Gastroesophageal sphincter (tissue), 4 donors: ENCODE results near the gene KDM2B. TPM values are rescaled to one million over a fixed set of nuclear protein-coding genes. Genes with fewer than 3 reads are reported as not detected.

ENCODE experiments used
- ATAC-seq: fragments of 150-250 bp; one replicate; pipeline ENCODE4 v1.9.1; 2016; ENCODE audit warnings: mild to moderate bottlenecking, moderate library complexity
- H3K27ac ChIP-seq, 4 donors: fragments of 200-600 bp; sonication (generic) in 3 of 4; 1 replicate in 3 of 4; 2 replicates in 1 of 4; pipeline ENCODE4 v1.5.1; 2016 to 2019
- H3K27me3 ChIP-seq: fragments of 200-600 bp; sonication (generic); one replicate; pipeline ENCODE4 v1.5.1; 2019
- H3K36me3 ChIP-seq, 2 donors: fragments of 200-600 bp; sonication (generic); one replicate each; pipeline ENCODE4 v1.5.1; 2019; ENCODE audit warnings: control low read depth in 1 of 2
- H3K4me1 ChIP-seq, 3 donors: fragments of 200-600 bp; sonication (generic); 1 replicate in 2 of 3; 2 replicates in 1 of 3; pipeline ENCODE4 v1.5.1; 2016 to 2019; ENCODE audit warnings: control low read depth in 2 of 3
- H3K4me3 ChIP-seq, 2 donors: fragments of 200-600 bp; sonication (generic); one replicate each; pipeline ENCODE4 v1.5.1; 2019; ENCODE audit warnings: mild to moderate bottlenecking in 1 of 2, moderate library complexity in 1 of 2
- H3K9me3 ChIP-seq, 3 donors: fragments of 200-600 bp; sonication (generic); one replicate each; pipeline ENCODE4 v1.5.1; 2017 to 2019; ENCODE audit warnings: control low read depth in 2 of 3
- CTCF ChIP-seq, 4 experiments: fragments of 200-600 bp in 2 of 4; fragments of 450-650 bp in 2 of 4; sonication (generic) in 1 of 4; IDR thresholded peaks; one replicate each; pipeline ENCODE4 v1.5.1; 2017 to 2019; ENCODE audit warnings: antibody characterized with exemption in 4 of 4, mild to moderate bottlenecking in 2 of 4, moderate library complexity in 2 of 4
- EP300 ChIP-seq: sonication (generic); formaldehyde crosslinking; IDR thresholded peaks from one replicate; pipeline ENCODE4 v1.6.1; 2017; ENCODE audit warnings: antibody characterized with exemption, mild to moderate bottlenecking
- POLR2A ChIP-seq, 2 donors: fragments of 450-650 bp; IDR thresholded peaks; one replicate each; pipeline ENCODE4 v1.6.1; 2017; ENCODE audit warnings: antibody characterized with exemption in 2 of 2, mild to moderate bottlenecking in 2 of 2, moderate library complexity in 1 of 2
- POLR2AphosphoS5 ChIP-seq: sonication (generic); formaldehyde crosslinking; IDR thresholded peaks from one replicate; pipeline ENCODE4 v1.6.1; 2017; ENCODE audit warnings: antibody characterized with exemption
- WGBS, 2 donors: methylation state at CpG; one replicate each; pipeline ENCODE4 v1.1.5; 2018; ENCODE audit warnings: low coverage in 1 of 2; 5-methylcytosine and 5-hydroxymethylcytosine counted together
- total RNA-seq, 4 donors: library from RNA; depleted of rRNA; stranded (reverse); fragments of >200 nt; gene quantifications; one replicate each; pipeline ENCODE4 v1.1.0, GENCODE V29; 2016

The KDM2B gene
- total RNA-seq, 4 donors from 2014 or later, result 10.0 to 26.5 (median 15.0) TPM

GRCh38 chr12:121513464-121514183 is 67.2 kb downstream of the KDM2B start:
- TF ChIP-seq POLR2A (IDR thresholded peaks at IDR 0.05) (no peak), CTCF (IDR thresholded peaks at IDR 0.05) (no peak), POLR2AphosphoS5 (no peak), EP300 (no peak)
- WGBS, 2 donors, result 91 to 92% methylated on average over 9 to 11 of the region's 17 CpGs
- no peak for ATAC-seq

GRCh38 chr12:121512561-121512960 is 68.3 kb downstream of the KDM2B start:
- no peaks in the 10 kb centered on the region for H3K27me3 ChIP-seq
- H3K36me3 ChIP-seq, result peaks cover 0 to 60% of the 10 kb centered on the region in 2 donors
- no peaks in the 10 kb centered on the region for H3K4me1 ChIP-seq
- no peak for ATAC-seq
- no peak overlapping the region for H3K27ac ChIP-seq
- no peaks in the 10 kb centered on the region for H3K9me3 ChIP-seq
- TF ChIP-seq CTCF (IDR thresholded peaks at IDR 0.05), result no peak
- no peak for TF ChIP-seq POLR2AphosphoS5
- TF ChIP-seq EP300, result no peak
- TF ChIP-seq POLR2A (IDR thresholded peaks at IDR 0.05), result no peak
- 60 to 63% methylated on average over 3 to 7 of the region's 12 CpGs for WGBS, 2 donors
- no peak overlapping the region for H3K4me3 ChIP-seq

More at GRCh38 chr12:121513464-121514183, 67.2 kb downstream of the KDM2B start:
- H3K4me3 ChIP-seq, result no peak overlapping the region
- H3K27ac ChIP-seq, result no peak overlapping the region
- no peaks in the 10 kb centered on the region for H3K27me3 ChIP-seq
- H3K4me1 ChIP-seq, result peaks cover 0 to 7% (median 0%) of the 10 kb centered on the region in 3 donors
- peaks cover 0 to 50% of the 10 kb centered on the region in 2 donors for H3K36me3 ChIP-seq
- no peaks in the 10 kb centered on the region for H3K9me3 ChIP-seq

- Histone ChIP-seq H3K4me1 (no peaks in the 10 kb centered on the region), H3K36me3 (peaks cover 0 to 64% of the 10 kb centered on the region in 2 donors), H3K4me3 (no peak overlapping the region), H3K27me3 (no peaks in the 10 kb centered on the region), H3K9me3 (no peaks in the 10 kb centered on the region), H3K27ac (peak overlapping the region in 1 of 4 donors; percentile 2)
- WGBS, 2 donors, result 60 to 72% methylated on average over 1 to 6 of the region's 12 CpGs
- no peak for TF ChIP-seq CTCF (IDR thresholded peaks at IDR 0.05)
- TF ChIP-seq POLR2AphosphoS5, result no peak
- no peak for TF ChIP-seq EP300
- TF ChIP-seq POLR2A (IDR thresholded peaks at IDR 0.05), result no peak
- no peak for ATAC-seq
Observed at GRCh38 chr12:121511916-121512315, 68.9 kb downstream of the KDM2B start.

GRCh38 chr12:121509339-121509738 is 71.5 kb downstream of the KDM2B start:
- Histone ChIP-seq H3K9me3 (no peaks in the 10 kb centered on the region), H3K4me1 (no peaks in the 10 kb centered on the region), H3K27me3 (no peaks in the 10 kb centered on the region), H3K4me3 (no peak overlapping the region), H3K27ac (no peak overlapping the region), H3K36me3 (peaks cover 0 to 79% of the 10 kb centered on the region in 2 donors)
- TF ChIP-seq POLR2AphosphoS5 (no peak), EP300 (no peak), POLR2A (IDR thresholded peaks at IDR 0.05) (no peak), CTCF (IDR thresholded peaks at IDR 0.05) (no peak)
- no peak for ATAC-seq
- 82 to 85% methylated on average over 9 of the region's 16 CpGs for WGBS, 2 donors

GRCh38 chr12:121508533-121508932 is 72.3 kb downstream of the KDM2B start:
- Histone ChIP-seq H3K4me3 (no peak overlapping the region), H3K4me1 (no peaks in the 10 kb centered on the region), H3K27me3 (no peaks in the 10 kb centered on the region), H3K27ac (no peak overlapping the region), H3K36me3 (peaks cover 0 to 86% of the 10 kb centered on the region in 2 donors), H3K9me3 (no peaks in the 10 kb centered on the region)
- ATAC-seq, result no peak
- 85 to 100% methylated on average over 1 to 10 of the region's 11 CpGs for WGBS, 2 donors
- TF ChIP-seq EP300, result no peak
- TF ChIP-seq CTCF (IDR thresholded peaks at IDR 0.05), result no peak
- TF ChIP-seq POLR2A (IDR thresholded peaks at IDR 0.05), result no peak
- TF ChIP-seq POLR2AphosphoS5, result no peak
